BJ (cell line): ENCODE results near the gene MRPL39. TPM values are rescaled to one million over a fixed set of nuclear protein-coding genes. Genes with fewer than 3 reads are reported as not detected.

Experiments
- CTCF ChIA-PET: fragments of 350-600 bp; formaldehyde crosslinking; extraction: SDS; loops from one replicate; lab custom pipeline; 2021; ENCODE audit warnings: antibody characterized with exemption, inconsistent platforms; lab: Yijun Ruan, JAX
- POLR2A ChIA-PET: fragments of 300-600 bp; sonication (Branson Sonifier 250); formaldehyde crosslinking; extraction: SDS; loops from one replicate; lab custom pipeline; 2021; ENCODE audit warnings: antibody characterized with exemption; lab: Charles Lee
- DNase-seq: peaks from one replicate; pipeline ENCODE4 v3.0.0-alpha.2; 2011; ENCODE audit warnings: low read depth
- H3K27me3 ChIP-seq: 2 replicates; pipeline ENCODE4 v1.6.0; 2011; ENCODE audit warnings: low read length; ENCODE audit not compliant: control insufficient read depth, insufficient read depth
- H3K36me3 ChIP-seq: 2 replicates; pipeline ENCODE4 v1.5.1; 2011; ENCODE audit warnings: low read length; ENCODE audit not compliant: control insufficient read depth, insufficient read depth
- H3K4me3 ChIP-seq: 2 replicates; pipeline ENCODE4 v1.5.1; 2011; ENCODE audit warnings: low read depth, mild to moderate bottlenecking, control low read depth, low read length
- CTCF ChIP-seq: IDR thresholded peaks from 2 replicates; pipeline ENCODE4 v1.5.1; 2011; ENCODE audit warnings: low read depth, mild to moderate bottlenecking, control low read depth, inconsistent platforms, low read length, moderate library complexity; ENCODE audit not compliant: insufficient read depth
- polyA plus RNA-seq: library from polyadenylated mRNA; depleted of rRNA; stranded (reverse); fragments of >200 nt; gene quantifications from 2 replicates; pipeline ENCODE4 v1.2.3, GENCODE V29; 2011

Gene MRPL39
- polyA plus RNA-seq, 1 experiment, result 11.6 TPM

- CTCF ChIA-PET, result no interaction called here
- Histone ChIP-seq H3K27me3 (no peaks in the 10 kb centered on the region), H3K36me3 (no peaks in the 10 kb centered on the region), H3K4me3 (no peak overlapping the region)
- no peak for TF ChIP-seq CTCF
- DNase-seq, result no peak
- POLR2A ChIA-PET, result no interaction called here
Observed at GRCh38 chr21:25582164-25582790, 25.0 kb downstream of the MRPL39 start.

DNA sequence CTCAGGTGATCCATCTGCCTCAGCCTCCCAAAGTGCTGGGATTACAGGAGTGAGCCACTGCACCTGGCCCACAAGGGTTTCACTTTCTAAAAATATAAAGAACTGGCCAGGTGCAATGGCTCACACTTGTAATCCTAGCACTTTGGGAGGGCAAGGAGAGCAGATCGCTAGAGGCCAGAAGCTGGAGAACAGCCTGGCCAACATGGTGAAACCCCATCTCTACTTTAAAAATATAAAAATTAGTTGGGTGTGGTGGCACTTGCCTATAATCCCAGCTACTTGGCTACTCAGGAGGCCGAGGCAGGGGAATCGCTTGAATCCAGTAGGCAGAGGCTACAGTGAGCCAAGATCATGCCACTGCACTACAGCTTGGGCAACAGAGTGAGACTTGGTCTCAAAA, 25.7 kb downstream of the MRPL39 start:
- H3K4me3 ChIP-seq, result no peak overlapping the region
- no peak for DNase-seq
- no peaks in the 10 kb centered on the region for H3K27me3 ChIP-seq
- POLR2A ChIA-PET, result no interaction called here
- no peaks in the 10 kb centered on the region for H3K36me3 ChIP-seq
- TF ChIP-seq CTCF, result no peak
- CTCF ChIA-PET, result no interaction called here

- no peaks in the 10 kb centered on the region for H3K36me3 ChIP-seq
- H3K4me3 ChIP-seq, result no peak overlapping the region
- POLR2A ChIA-PET, result no interaction called here
- no peaks in the 10 kb centered on the region for H3K27me3 ChIP-seq
- DNase-seq, result no peak
- CTCF ChIA-PET, result no interaction called here
- no peak for TF ChIP-seq CTCF
Observed at GRCh38 chr21:25580912-25581260, 26.4 kb downstream of the MRPL39 start.

DNA sequence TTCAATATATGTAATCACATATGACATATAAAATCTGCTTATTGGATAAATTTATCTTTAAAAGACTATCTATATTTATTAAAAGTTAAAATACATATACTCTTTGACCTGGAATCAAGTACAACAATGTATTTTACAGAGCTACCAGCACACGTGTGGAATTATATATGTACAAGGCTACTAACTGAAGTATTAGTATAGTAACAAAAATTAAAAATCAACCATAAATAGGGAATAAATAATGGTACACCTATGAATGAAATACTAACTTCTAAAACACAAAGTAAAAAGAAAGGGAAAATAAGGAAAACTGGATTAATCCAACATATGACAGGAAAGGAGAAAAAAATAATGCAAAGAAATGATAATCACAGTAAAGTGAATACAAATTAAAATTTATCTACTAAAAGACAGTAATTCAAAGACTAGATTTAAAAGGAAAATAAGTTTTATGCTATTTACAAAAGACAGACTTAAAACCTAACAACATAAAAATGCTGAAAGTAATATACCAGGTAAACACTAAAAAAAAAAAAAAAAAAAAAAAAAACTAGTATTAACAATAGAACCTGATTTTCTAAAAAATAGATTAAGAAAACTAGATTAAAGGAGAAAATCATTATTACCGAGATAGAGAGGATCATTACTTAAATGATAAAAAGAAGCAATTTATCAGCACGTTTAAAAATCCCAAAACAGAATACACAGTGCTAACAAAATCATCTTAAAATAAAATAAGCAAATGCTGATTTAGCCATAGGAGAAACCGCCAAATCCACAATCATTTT, 27.9 kb downstream of the MRPL39 start:
- TF ChIP-seq CTCF, result no peak
- ChIA-PET POLR2A (no interaction called here), CTCF (no interaction called here)
- DNase-seq, result no peak
- Histone ChIP-seq H3K4me3 (no peak overlapping the region), H3K27me3 (no peaks in the 10 kb centered on the region), H3K36me3 (no peaks in the 10 kb centered on the region)

DNA sequence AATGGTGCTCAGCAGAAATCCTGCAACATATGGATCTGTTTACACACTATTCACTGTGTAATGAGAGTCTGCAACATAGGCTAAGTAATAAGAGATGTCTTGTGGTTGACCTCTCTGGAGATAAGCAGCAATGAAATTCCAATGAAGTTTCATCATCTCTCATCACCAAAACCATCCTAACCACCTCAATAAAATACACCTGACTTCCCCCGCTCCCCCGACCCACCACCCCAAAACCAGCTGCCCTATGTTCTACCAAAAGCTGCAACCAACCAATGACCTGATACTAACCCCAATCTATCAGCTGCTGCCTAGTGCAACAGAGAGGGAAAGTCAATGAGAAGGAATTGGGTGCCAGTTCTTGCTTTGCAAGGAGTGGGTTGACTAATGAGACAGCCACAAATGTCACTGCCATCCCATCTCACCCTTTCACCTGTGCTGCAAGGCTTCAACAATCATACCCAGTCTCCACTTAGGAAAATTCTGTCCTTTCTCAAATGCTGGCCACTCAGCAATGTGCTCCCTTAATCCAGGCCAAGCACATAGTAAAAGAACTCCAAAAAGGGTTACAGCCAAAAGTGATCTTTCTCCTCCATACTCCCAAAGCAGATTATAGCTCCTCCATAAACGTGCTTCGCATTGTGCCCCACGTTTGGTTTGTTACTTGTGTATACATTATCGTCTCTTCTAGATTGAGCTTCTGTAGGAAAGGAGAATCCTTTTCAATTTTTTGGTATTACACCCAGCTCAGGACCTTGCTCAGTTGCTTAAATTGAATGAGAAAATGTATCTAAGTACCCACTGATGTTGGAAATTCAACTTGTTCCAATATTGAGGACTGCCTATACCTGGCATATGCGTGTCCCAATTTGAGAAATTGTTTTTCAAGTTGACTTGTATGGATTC, 29.0 kb downstream of the MRPL39 start:
- TF ChIP-seq CTCF, result no peak
- ChIA-PET CTCF (interaction anchor here (0.7 to 1.5 kb wide), 2 partner anchors 28 to 1237 kb away, joined by 3 read pairs; no protein-coding TSS in a partner anchor), POLR2A (no interaction called here)
- Histone ChIP-seq H3K36me3 (no peaks in the 10 kb centered on the region), H3K27me3 (no peaks in the 10 kb centered on the region), H3K4me3 (no peak overlapping the region)
- DNase-seq, result no peak
